PC-3 (cell line): ENCODE measurements around the gene SLTM. TPM values are rescaled to one million over a fixed set of nuclear protein-coding genes. Genes with fewer than 3 reads are reported as not detected.

Experiments used
- ATAC-seq: fragments of 200-7000 bp; cut with Tn5 transposase; 2 replicates; pipeline ENCODE4 v1.9.1; 2020; ENCODE audit warnings: mild to moderate bottlenecking, moderate library complexity
- BruUV-seq: library from RNA; stranded (reverse); fragments of 400-500 nt; replicated peaks from 2 replicates; lab custom pipeline; 2021; lab: Mats Ljungman, UMichigan
- CTCF ChIA-PET: fragments of 300-600 bp; sonication (Branson Sonifier 250); formaldehyde crosslinking; loops from one replicate; lab custom pipeline; 2022; ENCODE audit warnings: antibody characterized with exemption; lab: Charles Lee
- POLR2A ChIA-PET: fragments of 300-600 bp; sonication (Branson Sonifier 250); formaldehyde crosslinking; loops from one replicate; lab custom pipeline; 2022; ENCODE audit warnings: antibody characterized with exemption; ENCODE audit not compliant: unreplicated experiment; lab: Charles Lee
- DNase-seq: peaks from one replicate; pipeline ENCODE4 v3.0.0-alpha.2; 2015
- H2AFZ ChIP-seq: fragments of 300-600 bp; sonication (generic); 2 replicates; pipeline ENCODE4 v1.6.0; 2016; ENCODE audit warnings: antibody characterized with exemption, low read length
- H3F3A ChIP-seq: fragments of 300-600 bp; sonication (generic); one replicate; pipeline ENCODE4 v1.6.0; 2017; ENCODE audit warnings: antibody characterized with exemption, low read length, control low read depth, mild to moderate bottlenecking; ENCODE audit not compliant: unreplicated experiment
- H3K27ac ChIP-seq: fragments of 300-600 bp; sonication (generic); 2 replicates; pipeline ENCODE4 v1.5.1; 2016; ENCODE audit warnings: mild to moderate bottlenecking, low read length
- H3K27me3 ChIP-seq: fragments of 300-600 bp; sonication (generic); 2 replicates; pipeline ENCODE4 v1.6.1; 2016; ENCODE audit warnings: low read length, mixed read lengths
- H3K36me3 ChIP-seq: fragments of 300-600 bp; sonication (generic); 2 replicates; pipeline ENCODE4 v1.6.1; 2016; ENCODE audit warnings: low read depth, mixed run types, low read length, mixed read lengths
- H3K4me1 ChIP-seq: fragments of 300-600 bp; sonication (generic); 2 replicates; pipeline ENCODE4 v1.5.1; 2016; ENCODE audit warnings: low read length; ENCODE audit not compliant: insufficient read depth
- H3K4me2 ChIP-seq: fragments of 300-600 bp; sonication (generic); 2 replicates; pipeline ENCODE4 v1.6.0; 2016; ENCODE audit warnings: low read length
- H3K4me3 ChIP-seq: fragments of 300-600 bp; sonication (generic); 2 replicates; pipeline ENCODE4 v1.5.1; 2016; ENCODE audit warnings: mild to moderate bottlenecking, low read length, mixed read lengths
- H3K79me2 ChIP-seq: fragments of 300-600 bp; sonication (generic); 2 replicates; pipeline ENCODE4 v1.6.1; 2017; ENCODE audit warnings: low read length, mixed read lengths
- H3K9ac ChIP-seq: fragments of 300-600 bp; sonication (generic); 2 replicates; pipeline ENCODE4 v1.6.0; 2016; ENCODE audit warnings: mild to moderate bottlenecking, low read length
- H3K9me2 ChIP-seq: fragments of 300-600 bp; sonication (generic); replicated peaks from 2 replicates; pipeline ENCODE4 v1.6.1; 2016; ENCODE audit warnings: mixed run types, low read length, mixed read lengths
- H3K9me3 ChIP-seq: fragments of 300-600 bp; sonication (generic); 2 replicates; pipeline ENCODE4 v1.6.1; 2016; ENCODE audit warnings: low read length, mixed read lengths
- H4K20me1 ChIP-seq: fragments of 300-600 bp; sonication (generic); 2 replicates; pipeline ENCODE4 v1.6.1; 2016; ENCODE audit warnings: low read length, mixed read lengths
- CTCF ChIP-seq: fragments of 300-600 bp; sonication (generic); conservative IDR thresholded peaks from 2 replicates; pipeline ENCODE4 v1.5.1; 2017; ENCODE audit warnings: antibody characterized with exemption, low read depth, mild to moderate bottlenecking, low read length
- EZH2 ChIP-seq: fragments of 300-600 bp; sonication (generic); IDR thresholded peaks from one replicate; pipeline ENCODE4 v1.6.1; 2017; ENCODE audit warnings: antibody characterized with exemption, mild to moderate bottlenecking, low read length; ENCODE audit not compliant: unreplicated experiment
- EZH2phosphoT487 ChIP-seq: fragments of 300-600 bp; sonication (generic); IDR thresholded peaks from 2 replicates; pipeline ENCODE4 v1.6.1; 2018; ENCODE audit warnings: mild to moderate bottlenecking, antibody characterized with exemption, low read length, borderline replicate concordance
- intact Hi-C: fragments of 100-400 bp; cut with micrococcal nuclease; formaldehyde crosslinking; loops from 2 replicates; pipeline ENCODE4 v1.9.0; 2023
- total RNA-seq: library from RNA; depleted of rRNA; stranded (reverse); fragments of >200 nt; gene quantifications from 2 replicates; pipeline ENCODE4 v1.2.3, GENCODE V29; 2014

Gene SLTM
- total RNA-seq, 1 experiment from 2014 or later: 103 TPM

GRCh38 chr15:58900631-58901030, 32.8 kb downstream of the SLTM start:
- Histone ChIP-seq H3K36me3 (peaks cover 28% of the 10 kb centered on the region), H3K79me2 (peaks cover 4% of the 10 kb centered on the region; the same call in 1 of the 2 replicates), H4K20me1 (no peaks in the 10 kb centered on the region), H2AFZ (no peak overlapping the region), H3K9me3 (no peaks in the 10 kb centered on the region), H3K9ac (no peak overlapping the region), H3K27ac (no peak overlapping the region), H3K4me1 (no peaks in the 10 kb centered on the region), H3K4me2 (no peak overlapping the region), H3K27me3 (no peaks in the 10 kb centered on the region), H3K4me3 (no peak overlapping the region), H3K9me2 (no peaks in the 10 kb centered on the region), H3F3A (no peaks in the 10 kb centered on the region)
- no peak for TF ChIP-seq EZH2phosphoT487
- no peak for TF ChIP-seq CTCF
- TF ChIP-seq EZH2: no peak
- intact Hi-C loops: loop anchor here (10.0 kb wide), 1 partner anchor 184 kb away; no protein-coding TSS in a partner anchor
- BruUV-seq: no TSS peak
- POLR2A ChIA-PET: no interaction called here
- ATAC-seq (no peak), DNase-seq (no peak)
- CTCF ChIA-PET: no interaction called here

GRCh38 chr15:58898150-58898680, 35.3 kb downstream of the SLTM start:
- Histone ChIP-seq H3K9me2 (no peaks in the 10 kb centered on the region), H3K27me3 (no peaks in the 10 kb centered on the region), H2AFZ (no peak overlapping the region), H3F3A (no peaks in the 10 kb centered on the region), H3K79me2 (no peaks in the 10 kb centered on the region), H3K27ac (no peak overlapping the region), H3K4me2 (no peak overlapping the region), H3K4me3 (no peak overlapping the region), H3K9me3 (no peaks in the 10 kb centered on the region), H3K36me3 (peaks cover 46% of the 10 kb centered on the region), H3K4me1 (no peaks in the 10 kb centered on the region), H3K9ac (no peak overlapping the region), H4K20me1 (no peaks in the 10 kb centered on the region)
- DNase-seq (no peak), ATAC-seq (no peak)
- BruUV-seq: no TSS peak
- ChIA-PET CTCF (no interaction called here), POLR2A (no interaction called here)
- TF ChIP-seq CTCF: no peak
- TF ChIP-seq EZH2: no peak
- no peak for TF ChIP-seq EZH2phosphoT487
- intact Hi-C loops: no loop called here

GRCh38 chr15:58889363-58889762, 44.1 kb downstream of the SLTM start:
- no TSS peak for BruUV-seq
- Histone ChIP-seq H3K4me1 (no peaks in the 10 kb centered on the region), H3K9me2 (no peaks in the 10 kb centered on the region), H3K27me3 (no peaks in the 10 kb centered on the region), H3K4me2 (no peak overlapping the region), H3K36me3 (peaks cover 77% of the 10 kb centered on the region), H2AFZ (no peak overlapping the region), H3K9me3 (no peaks in the 10 kb centered on the region), H3F3A (no peaks in the 10 kb centered on the region), H3K9ac (no peak overlapping the region), H3K27ac (no peak overlapping the region), H3K4me3 (no peak overlapping the region), H3K79me2 (no peaks in the 10 kb centered on the region), H4K20me1 (no peaks in the 10 kb centered on the region)
- intact Hi-C loops: no loop called here
- TF ChIP-seq EZH2phosphoT487 (no peak), EZH2 (no peak), CTCF (no peak)
- DNase-seq (no peak), ATAC-seq (no peak)
- ChIA-PET CTCF (no interaction called here), POLR2A (interaction anchor here (0.6 kb wide), 1 partner anchor 8 kb away, joined by 4 read pairs; no protein-coding TSS in a partner anchor)
